Ascending aorta (tissue), 2 donors: ENCODE measurements around the gene ILF2. TPM values are rescaled to one million over a fixed set of nuclear protein-coding genes. Genes with fewer than 3 reads are reported as not detected.

ENCODE experiments used
- DNase-seq, 2 donors: peaks; one replicate each; pipeline ENCODE4 v3.0.0-alpha.2; 2019; ENCODE audit warnings: low spot score in 2 of 2
- H3K27ac ChIP-seq, 2 donors: fragments of 200-600 bp; sonication (generic); one replicate each; pipeline ENCODE4 v1.5.1; 2016 to 2017; ENCODE audit warnings: mild to moderate bottlenecking in 1 of 2
- H3K27me3 ChIP-seq: fragments of 200-600 bp; sonication (generic); one replicate; pipeline ENCODE4 v1.5.1; 2017
- H3K36me3 ChIP-seq, 2 donors: fragments of 200-600 bp; sonication (generic); one replicate each; pipeline ENCODE4 v1.5.1; 2016
- H3K4me1 ChIP-seq, 2 donors: fragments of 200-600 bp; sonication (generic); one replicate each; pipeline ENCODE4 v1.5.1; 2016 to 2017; ENCODE audit warnings: mild to moderate bottlenecking in 1 of 2
- H3K4me3 ChIP-seq, 2 donors: fragments of 200-600 bp; sonication (generic); one replicate each; pipeline ENCODE4 v1.5.1; 2016 to 2017; ENCODE audit warnings: mild to moderate bottlenecking in 1 of 2
- H3K9me3 ChIP-seq, 2 donors: fragments of 200-600 bp; sonication (generic); one replicate each; pipeline ENCODE4 v1.5.1; 2016
- CTCF ChIP-seq, 3 experiments: fragments of 200-600 bp in 2 of 3; fragments of 450-650 bp in 1 of 3; sonication (generic) in 2 of 3; IDR thresholded peaks; one replicate each; pipeline ENCODE4 v1.5.1; 2016 to 2019; ENCODE audit warnings: antibody characterized with exemption in 3 of 3, mild to moderate bottlenecking in 1 of 3, moderate library complexity in 1 of 3
- intact Hi-C: fragments of 100-400 bp; cut with DNase I; formaldehyde crosslinking; loops from one replicate; pipeline ENCODE4 v1.15.1; 2023
- total RNA-seq: library from RNA; depleted of rRNA; stranded (reverse); fragments of >200 nt; gene quantifications from one replicate; pipeline ENCODE4 v1.1.0, GENCODE V29; 2016

ILF2 gene
- total RNA-seq, 1 donor from 2014 or later: 37.5 TPM

GRCh38 chr1:153631047-153632022, 39.5 kb downstream of the ILF2 start:
- no peak for DNase-seq
- Histone ChIP-seq H3K27me3 (no peaks in the 10 kb centered on the region), H3K4me3 (no peak overlapping the region), H3K36me3 (peaks cover 0 to under 1% of the 10 kb centered on the region in 2 donors), H3K9me3 (no peaks in the 10 kb centered on the region), H3K4me1 (peaks cover 7 to 33% of the 10 kb centered on the region in 2 donors), H3K27ac (peak overlapping the region; percentile 87 to 94)
- no peak for TF ChIP-seq CTCF (IDR thresholded peaks at IDR 0.05)
- intact Hi-C loops: no loop called here

- H3K4me3 ChIP-seq: no peak overlapping the region
- no peak for TF ChIP-seq CTCF (IDR thresholded peaks at IDR 0.05)
- H3K36me3 ChIP-seq: no peaks in the 10 kb centered on the region
- peaks cover 8 to 32% of the 10 kb centered on the region in 2 donors for H3K4me1 ChIP-seq
- no peaks in the 10 kb centered on the region for H3K9me3 ChIP-seq
- H3K27me3 ChIP-seq: no peaks in the 10 kb centered on the region
- peak overlapping the region; percentile 87 to 94 for H3K27ac ChIP-seq
- intact Hi-C loops: no loop called here
- no peak for DNase-seq
Measured at GRCh38 chr1:153630384-153630783, 40.4 kb downstream of the ILF2 start.

GRCh38 chr1:153629971-153630370, 40.8 kb downstream of the ILF2 start:
- H3K36me3 ChIP-seq: peaks cover 0 to 2% of the 10 kb centered on the region in 2 donors
- H3K4me1 ChIP-seq: peaks cover 4 to 31% of the 10 kb centered on the region in 2 donors
- H3K4me3 ChIP-seq: no peak overlapping the region
- intact Hi-C loops: loop anchor here (5.0 kb wide), 1 partner anchor 123 kb away; no protein-coding TSS in a partner anchor
- no peaks in the 10 kb centered on the region for H3K27me3 ChIP-seq
- peak overlapping the region; percentile 87 to 94 for H3K27ac ChIP-seq
- TF ChIP-seq CTCF (IDR thresholded peaks at IDR 0.05): no peak
- no peaks in the 10 kb centered on the region for H3K9me3 ChIP-seq
- no peak for DNase-seq

GRCh38 chr1:153629343-153629665, 41.5 kb downstream of the ILF2 start:
- Histone ChIP-seq H3K27ac (peak overlapping the region; percentile 87 to 94), H3K27me3 (no peaks in the 10 kb centered on the region), H3K4me3 (no peak overlapping the region), H3K4me1 (peaks cover 3 to 34% of the 10 kb centered on the region in 2 donors), H3K36me3 (peaks cover 0 to 4% of the 10 kb centered on the region in 2 donors), H3K9me3 (no peaks in the 10 kb centered on the region)
- DNase-seq: no peak
- intact Hi-C loops: loop anchor here (5.0 kb wide), 1 partner anchor 122 kb away; no protein-coding TSS in a partner anchor
- no peak for TF ChIP-seq CTCF (IDR thresholded peaks at IDR 0.05)

GRCh38 chr1:153628638-153629342, 42.0 kb downstream of the ILF2 start:
- DNase-seq: peak in 1 of 2 donors; percentile 52
- H3K9me3 ChIP-seq: no peaks in the 10 kb centered on the region
- no peak for TF ChIP-seq CTCF (IDR thresholded peaks at IDR 0.05)
- H3K27ac ChIP-seq: peak overlapping the region; percentile 87 to 94
- H3K4me3 ChIP-seq: no peak overlapping the region
- H3K27me3 ChIP-seq: no peaks in the 10 kb centered on the region
- intact Hi-C loops: loop anchor here (5.0 kb wide), 1 partner anchor 121 kb away; no protein-coding TSS in a partner anchor
- peaks cover 0 to 4% of the 10 kb centered on the region in 2 donors for H3K36me3 ChIP-seq
- H3K4me1 ChIP-seq: peaks cover 3 to 34% of the 10 kb centered on the region in 2 donors
